GM13976 (cell line): ENCODE data around the gene SORBS2.

ENCODE experiments used
- DNase-seq: peaks from one replicate; pipeline ENCODE4 v3.0.0; 2012; ENCODE audit warnings: low spot score
- in situ Hi-C: fragments of 300-500 bp; cut with MboI; formaldehyde crosslinking; loops from one replicate; pipeline ENCODE4 v1.12.0; 2022; ENCODE audit warnings: low sequenced_read_pairs, mixed read lengths, inconsistent platforms; ENCODE audit not compliant: unreplicated experiment
- TF ChIP-seq, protein P1 (sequence below): IDR thresholded peaks from 2 replicates; pipeline ENCODE4 v1.5.1; 2012; ENCODE audit warnings: borderline replicate concordance, mild to moderate bottlenecking; ENCODE audit not compliant: insufficient read depth; ENCODE audit errors: extremely low read depth, missing control alignments, control extremely low read depth

Gene SORBS2

DNA sequence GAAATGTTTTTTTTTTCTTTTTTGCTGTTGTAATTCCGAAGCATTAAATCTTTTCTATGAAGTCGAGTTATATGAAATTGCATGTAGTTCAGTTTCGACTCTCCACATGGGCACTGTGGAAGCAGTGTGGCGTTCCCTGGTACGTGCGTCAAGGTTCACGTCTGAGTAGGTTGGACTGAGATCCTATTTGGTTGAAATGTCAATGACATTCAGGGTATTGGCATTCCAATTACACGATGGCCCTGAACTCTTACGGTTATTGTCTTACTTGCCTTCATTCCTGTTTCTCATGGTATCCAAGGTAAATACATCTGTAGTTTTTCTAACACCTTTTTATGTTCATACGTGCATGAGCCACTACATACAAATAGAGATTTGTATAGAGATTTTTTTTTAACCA is 128.8 kb downstream of the SORBS2 start:
- in situ Hi-C loops = no loop called here
- no peak for DNase-seq
- TF ChIP-seq, protein P1, sequence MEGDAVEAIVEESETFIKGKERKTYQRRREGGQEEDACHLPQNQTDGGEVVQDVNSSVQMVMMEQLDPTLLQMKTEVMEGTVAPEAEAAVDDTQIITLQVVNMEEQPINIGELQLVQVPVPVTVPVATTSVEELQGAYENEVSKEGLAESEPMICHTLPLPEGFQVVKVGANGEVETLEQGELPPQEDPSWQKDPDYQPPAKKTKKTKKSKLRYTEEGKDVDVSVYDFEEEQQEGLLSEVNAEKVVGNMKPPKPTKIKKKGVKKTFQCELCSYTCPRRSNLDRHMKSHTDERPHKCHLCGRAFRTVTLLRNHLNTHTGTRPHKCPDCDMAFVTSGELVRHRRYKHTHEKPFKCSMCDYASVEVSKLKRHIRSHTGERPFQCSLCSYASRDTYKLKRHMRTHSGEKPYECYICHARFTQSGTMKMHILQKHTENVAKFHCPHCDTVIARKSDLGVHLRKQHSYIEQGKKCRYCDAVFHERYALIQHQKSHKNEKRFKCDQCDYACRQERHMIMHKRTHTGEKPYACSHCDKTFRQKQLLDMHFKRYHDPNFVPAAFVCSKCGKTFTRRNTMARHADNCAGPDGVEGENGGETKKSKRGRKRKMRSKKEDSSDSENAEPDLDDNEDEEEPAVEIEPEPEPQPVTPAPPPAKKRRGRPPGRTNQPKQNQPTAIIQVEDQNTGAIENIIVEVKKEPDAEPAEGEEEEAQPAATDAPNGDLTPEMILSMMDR = no peak

- TF ChIP-seq, protein P1 = no peak
- in situ Hi-C loops = no loop called here
- DNase-seq = no peak
These were observed 129.8 kb downstream of the SORBS2 start for GRCh38 chr4:185682236-185682635.

GRCh38 chr4:185681604-185682003 is 130.4 kb downstream of the SORBS2 start:
- no peak for DNase-seq
- in situ Hi-C loops = no loop called here
- TF ChIP-seq, protein P1 = no peak

DNA sequence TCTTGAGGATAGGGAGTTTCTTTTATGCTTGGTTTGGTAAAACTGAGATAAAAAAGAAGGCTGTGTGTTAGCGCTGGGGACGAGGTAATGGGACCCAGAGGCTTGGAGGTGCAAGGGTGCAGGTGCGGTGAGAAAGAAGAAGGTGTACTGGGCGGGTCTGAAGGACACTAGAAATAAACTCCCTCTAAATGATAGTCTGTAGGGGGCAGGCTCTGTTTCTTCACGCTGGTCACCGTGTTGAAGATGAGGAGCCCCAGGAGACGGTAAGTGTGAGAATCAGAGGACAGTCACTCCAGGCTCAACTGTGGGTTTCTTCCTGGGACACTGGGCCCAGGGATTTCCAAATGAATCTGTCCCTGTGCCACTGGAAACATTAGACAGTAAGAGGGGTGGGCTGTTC is 131.4 kb downstream of the SORBS2 start:
- TF ChIP-seq, protein P1 = no peak

GRCh38 chr4:185679523-185679922 is 132.5 kb downstream of the SORBS2 start:
- TF ChIP-seq, protein P1 = no peak
- DNase-seq = no peak
- in situ Hi-C loops = no loop called here

More for the DNA sequence above, 131.4 kb downstream of the SORBS2 start:
- DNase-seq = no peak
- in situ Hi-C loops = no loop called here

DNA sequence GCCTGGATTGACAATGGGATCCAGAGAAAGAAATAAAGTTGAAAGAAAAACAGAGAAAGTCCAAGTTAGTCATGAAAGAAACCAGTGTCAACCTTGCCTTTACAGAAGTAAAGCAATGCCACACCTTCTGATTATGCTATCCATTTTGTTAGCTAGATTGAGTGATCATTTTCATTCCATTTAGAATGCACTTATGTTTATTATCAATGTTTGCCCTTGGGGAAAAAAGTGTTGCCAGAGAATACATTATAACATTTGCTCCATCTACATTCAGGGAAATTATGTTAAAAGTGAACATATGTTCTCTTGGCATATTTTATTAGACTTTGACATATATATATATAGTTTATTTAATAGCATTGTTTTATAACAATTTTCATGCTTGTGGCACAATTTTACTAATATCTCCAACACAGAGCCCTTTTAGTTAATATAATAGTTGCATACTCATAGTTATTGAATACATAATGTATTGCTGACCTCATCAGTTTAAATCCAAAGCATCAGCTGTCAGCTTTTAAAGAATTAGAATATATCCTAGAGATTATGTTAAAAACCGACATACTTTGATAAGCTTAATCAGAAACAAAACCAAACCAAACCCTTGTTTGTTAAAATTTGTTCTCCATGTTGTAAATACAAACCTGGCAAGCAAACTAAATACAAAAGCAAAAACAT is 134.2 kb downstream of the SORBS2 start:
- in situ Hi-C loops = no loop called here
- DNase-seq = no peak
- TF ChIP-seq, protein P1 = no peak
